Tibial nerve (tissue), 4 donors: ENCODE measurements around the gene CYP26B1. TPM values are rescaled to one million over a fixed set of nuclear protein-coding genes. Genes with fewer than 3 reads are reported as not detected.

ENCODE experiments used
- DNase-seq, 2 donors: peaks; one replicate each; pipeline ENCODE4 v3.0.0-alpha.2; 2019; ENCODE audit warnings: low spot score in 2 of 2
- H3K27ac ChIP-seq, 4 donors: fragments of 200-600 bp; sonication (generic) in 3 of 4; one replicate each; pipeline ENCODE4 v1.5.1; 2017 to 2019; ENCODE audit warnings: mild to moderate bottlenecking in 1 of 4
- H3K27me3 ChIP-seq, 2 donors: fragments of 200-600 bp; sonication (generic) in 1 of 2; one replicate each; pipeline versions ENCODE4 v1.5.1 to v1.6.0; 2017 to 2019
- H3K36me3 ChIP-seq, 3 donors: fragments of 200-600 bp; sonication (generic); one replicate each; pipeline ENCODE4 v1.5.1; 2018 to 2019
- H3K4me1 ChIP-seq, 4 donors: fragments of 200-600 bp; sonication (generic) in 3 of 4; one replicate each; pipeline ENCODE4 v1.5.1; 2017 to 2019
- H3K4me3 ChIP-seq, 4 donors: fragments of 200-600 bp; sonication (generic) in 3 of 4; one replicate each; pipeline ENCODE4 v1.5.1; 2017 to 2019; ENCODE audit warnings: mild to moderate bottlenecking in 1 of 4, moderate library complexity in 1 of 4
- H3K9me3 ChIP-seq, 4 donors: fragments of 200-600 bp; sonication (generic) in 3 of 4; one replicate each; pipeline ENCODE4 v1.5.1; 2017 to 2019
- EP300 ChIP-seq, 2 donors: sonication (generic); formaldehyde crosslinking; IDR thresholded peaks; one replicate each; pipeline ENCODE4 v1.6.1; 2017; ENCODE audit warnings: antibody characterized with exemption in 2 of 2, mild to moderate bottlenecking in 1 of 2
- POLR2A ChIP-seq, 2 donors: fragments of 450-650 bp; IDR thresholded peaks; one replicate each; pipeline ENCODE4 v1.6.1; 2017; ENCODE audit warnings: antibody characterized with exemption in 2 of 2, mild to moderate bottlenecking in 2 of 2, moderate library complexity in 2 of 2
- WGBS, 2 donors: methylation state at CpG; one replicate each; pipeline ENCODE4 v1.1.5; 2018; 5-methylcytosine and 5-hydroxymethylcytosine counted together
- total RNA-seq, 4 donors: library from RNA; depleted of rRNA; stranded (reverse); fragments of >200 nt; gene quantifications; one replicate each; pipeline ENCODE4 v1.1.0, GENCODE V29; 2016
- TF ChIP-seq, protein P1 (sequence below), 5 experiments: fragments of 200-600 bp in 3 of 5; fragments of 450-650 bp in 2 of 5; sonication (generic) in 3 of 5; IDR thresholded peaks; one replicate each; pipeline ENCODE4 v1.5.1; 2016 to 2019; ENCODE audit warnings: antibody characterized with exemption in 5 of 5, mild to moderate bottlenecking in 3 of 5, moderate library complexity in 2 of 5

CYP26B1 gene
- total RNA-seq, 4 donors from 2014 or later = 14.4 to 37.7 (median 34.2) TPM

DNA sequence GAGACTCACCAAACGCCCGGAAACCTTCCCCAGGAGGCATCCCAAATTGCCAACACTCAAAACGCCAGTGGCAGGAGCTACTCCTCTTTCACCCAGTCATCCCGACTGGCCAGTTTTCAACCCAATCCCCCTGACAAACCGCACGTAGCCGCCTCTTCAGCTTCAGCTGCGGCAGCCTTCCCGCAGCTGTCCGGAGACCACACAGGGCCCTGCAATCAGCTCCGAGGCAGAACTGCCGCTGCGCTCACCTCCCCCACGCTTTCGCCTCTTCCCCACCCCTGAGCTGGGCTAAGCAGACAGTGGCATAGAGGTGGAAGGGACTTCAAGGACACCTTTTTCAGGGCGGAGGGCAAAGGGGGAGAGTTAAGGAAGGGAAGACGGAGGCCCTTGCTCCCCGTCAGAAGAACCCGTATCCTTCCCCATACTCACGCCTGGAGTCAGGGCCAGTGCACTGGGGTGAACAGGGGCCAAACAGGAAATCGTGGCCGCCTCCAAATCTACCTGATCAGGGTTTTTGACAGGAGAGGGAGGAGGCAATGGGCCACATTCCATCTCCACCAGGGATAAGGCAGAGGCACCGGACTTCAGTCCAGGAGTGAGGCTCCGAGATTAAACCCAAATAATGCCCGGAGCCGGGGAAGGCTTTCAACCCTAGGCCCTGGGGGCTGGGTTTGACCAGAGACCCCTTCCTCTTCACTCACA is 16.9 kb downstream of the CYP26B1 start:
- H3K4me3 ChIP-seq = no peak overlapping the region
- DNase-seq = no peak
- 70 to 72% methylated on average over 26 of the region's 26 CpGs for WGBS, 2 donors
- no peaks in the 10 kb centered on the region for H3K27me3 ChIP-seq
- peaks cover 0 to 32% (median 0%) of the 10 kb centered on the region in 3 donors for H3K36me3 ChIP-seq
- H3K4me1 ChIP-seq = peaks cover 0 to 5% (median 0%) of the 10 kb centered on the region in 4 donors
- TF ChIP-seq POLR2A (IDR thresholded peaks at IDR 0.05) (no peak), EP300 (IDR thresholded peaks at IDR 0.05) (no peak)
- TF ChIP-seq, protein P1, sequence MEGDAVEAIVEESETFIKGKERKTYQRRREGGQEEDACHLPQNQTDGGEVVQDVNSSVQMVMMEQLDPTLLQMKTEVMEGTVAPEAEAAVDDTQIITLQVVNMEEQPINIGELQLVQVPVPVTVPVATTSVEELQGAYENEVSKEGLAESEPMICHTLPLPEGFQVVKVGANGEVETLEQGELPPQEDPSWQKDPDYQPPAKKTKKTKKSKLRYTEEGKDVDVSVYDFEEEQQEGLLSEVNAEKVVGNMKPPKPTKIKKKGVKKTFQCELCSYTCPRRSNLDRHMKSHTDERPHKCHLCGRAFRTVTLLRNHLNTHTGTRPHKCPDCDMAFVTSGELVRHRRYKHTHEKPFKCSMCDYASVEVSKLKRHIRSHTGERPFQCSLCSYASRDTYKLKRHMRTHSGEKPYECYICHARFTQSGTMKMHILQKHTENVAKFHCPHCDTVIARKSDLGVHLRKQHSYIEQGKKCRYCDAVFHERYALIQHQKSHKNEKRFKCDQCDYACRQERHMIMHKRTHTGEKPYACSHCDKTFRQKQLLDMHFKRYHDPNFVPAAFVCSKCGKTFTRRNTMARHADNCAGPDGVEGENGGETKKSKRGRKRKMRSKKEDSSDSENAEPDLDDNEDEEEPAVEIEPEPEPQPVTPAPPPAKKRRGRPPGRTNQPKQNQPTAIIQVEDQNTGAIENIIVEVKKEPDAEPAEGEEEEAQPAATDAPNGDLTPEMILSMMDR (IDR thresholded peaks at IDR 0.05) = no peak
- H3K9me3 ChIP-seq = no peaks in the 10 kb centered on the region
- H3K27ac ChIP-seq = no peak overlapping the region

DNA sequence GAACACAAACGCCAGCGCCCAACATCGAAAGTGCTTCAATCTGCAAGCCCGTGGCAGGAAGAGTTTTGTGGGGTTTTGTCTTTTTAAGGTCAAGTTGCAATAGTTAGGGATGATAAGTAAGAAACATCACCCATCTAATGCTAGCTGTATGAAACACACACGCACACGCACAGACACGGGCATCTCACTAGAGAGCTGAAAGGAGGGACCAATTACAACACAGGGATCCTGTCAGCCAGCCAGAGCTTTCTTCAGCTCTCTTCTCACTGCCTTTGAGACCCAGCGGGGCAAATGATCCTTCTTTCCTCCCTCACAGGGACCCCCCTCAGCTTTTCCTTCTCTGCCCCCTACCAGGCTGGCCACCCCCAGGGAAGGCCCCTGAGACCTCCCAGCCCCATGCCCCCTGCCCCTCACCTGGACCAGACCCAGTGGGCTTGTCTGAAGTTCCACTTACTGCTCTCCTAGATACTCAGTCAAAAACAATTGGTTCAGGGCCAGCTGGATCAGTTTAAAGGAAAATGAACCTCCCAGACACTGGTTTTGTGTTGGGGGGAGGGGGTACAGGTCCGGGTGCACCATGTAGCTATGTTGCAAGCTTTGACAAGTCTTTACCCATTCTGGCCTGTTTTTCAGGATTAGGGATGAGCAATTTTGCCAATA is 17.9 kb downstream of the CYP26B1 start:
- Histone ChIP-seq H3K4me1 (no peaks in the 10 kb centered on the region), H3K27ac (no peak overlapping the region), H3K4me3 (no peak overlapping the region), H3K9me3 (no peaks in the 10 kb centered on the region), H3K36me3 (peaks cover 0 to 30% (median 0%) of the 10 kb centered on the region in 3 donors), H3K27me3 (no peaks in the 10 kb centered on the region)
- TF ChIP-seq EP300 (IDR thresholded peaks at IDR 0.05) = no peak
- TF ChIP-seq POLR2A (IDR thresholded peaks at IDR 0.05) = no peak
- TF ChIP-seq, protein P1 (IDR thresholded peaks at IDR 0.05) = no peak
- 64 to 75% methylated on average over 9 of the region's 9 CpGs for WGBS, 2 donors
- peak in 1 of 2 donors; percentile 39 for DNase-seq

- TF ChIP-seq POLR2A (IDR thresholded peaks at IDR 0.05) (no peak), EP300 (IDR thresholded peaks at IDR 0.05) (no peak)
- TF ChIP-seq, protein P1 (IDR thresholded peaks at IDR 0.05) = no peak
- Histone ChIP-seq H3K4me1 (no peaks in the 10 kb centered on the region), H3K27ac (no peak overlapping the region), H3K27me3 (no peaks in the 10 kb centered on the region), H3K9me3 (no peaks in the 10 kb centered on the region), H3K4me3 (no peak overlapping the region), H3K36me3 (peaks cover 0 to 21% (median 0%) of the 10 kb centered on the region in 3 donors)
- 78 to 81% methylated on average over 11 of the region's 11 CpGs for WGBS, 2 donors
- DNase-seq = no peak
Measured at GRCh38 chr2:72128843-72129227, 18.8 kb downstream of the CYP26B1 start.

- Histone ChIP-seq H3K36me3 (peaks cover 0 to 17% (median 0%) of the 10 kb centered on the region in 3 donors), H3K27me3 (no peaks in the 10 kb centered on the region)
- 83 to 88% methylated on average over 14 to 19 of the region's 24 CpGs for WGBS, 2 donors
Measured at GRCh38 chr2:72128059-72128842, 19.4 kb downstream of the CYP26B1 start.

More at GRCh38 chr2:72128059-72128842, 19.4 kb downstream of the CYP26B1 start:
- no peak for DNase-seq
- Histone ChIP-seq H3K4me1 (no peaks in the 10 kb centered on the region), H3K4me3 (no peak overlapping the region), H3K9me3 (no peaks in the 10 kb centered on the region), H3K27ac (no peak overlapping the region)
- TF ChIP-seq, protein P1 (IDR thresholded peaks at IDR 0.05) = no peak
- TF ChIP-seq POLR2A (IDR thresholded peaks at IDR 0.05) = no peak
- TF ChIP-seq EP300 (IDR thresholded peaks at IDR 0.05) = no peak
